PC-9 (cell line): ENCODE data around the gene SUSD1.

ENCODE experiments used
- CTCF ChIP-seq: fragments of 200-600 bp; sonication (generic); conservative IDR thresholded peaks from 2 replicates; pipeline ENCODE4 v1.6.1; 2017; ENCODE audit warnings: mixed run types, antibody characterized with exemption, mild to moderate bottlenecking, moderate library complexity
- EZH2 ChIP-seq: fragments of 200-600 bp; sonication (generic); IDR thresholded peaks from 2 replicates; pipeline ENCODE4 v1.8.0; 2017; ENCODE audit warnings: antibody characterized with exemption, low read depth

- TF ChIP-seq CTCF, result no peak
- TF ChIP-seq EZH2, result no peak
Measured at GRCh38 chr9:112194969-112195431, 19.9 kb upstream of the SUSD1 start.
